H9 (cell line): Measurements from ENCODE around the gene EFCAB3. TPM values are rescaled to one million over a fixed set of nuclear protein-coding genes. Genes with fewer than 3 reads are reported as not detected.

ENCODE experiments used
- DNase-seq: peaks from one replicate; pipeline ENCODE4 v3.0.0-alpha.2; 2017
- H2AFZ ChIP-seq: one replicate; pipeline ENCODE4 v1.6.1; 2013; ENCODE audit warnings: mild to moderate bottlenecking, low read length, control low read depth, moderate library complexity
- H2AK5ac ChIP-seq: 2 replicates; pipeline ENCODE4 v1.6.1; 2013; ENCODE audit warnings: low read length, control low read depth, mixed read lengths; ENCODE audit not compliant: insufficient read length
- H2BK120ac ChIP-seq: one replicate; pipeline ENCODE4 v1.6.1; 2013; ENCODE audit warnings: low read depth, mild to moderate bottlenecking, low read length, control low read depth, inconsistent platforms; ENCODE audit not compliant: poor library complexity, severe bottlenecking
- H2BK12ac ChIP-seq: 2 replicates; pipeline ENCODE4 v1.6.1; 2013; ENCODE audit warnings: low read length, control low read depth, mixed read lengths, low read depth; ENCODE audit not compliant: insufficient read length
- H2BK15ac ChIP-seq: 2 replicates; pipeline ENCODE4 v1.6.1; 2013; ENCODE audit warnings: low read depth, low read length, control low read depth
- H2BK20ac ChIP-seq: one replicate; pipeline ENCODE4 v1.6.1; 2013; ENCODE audit warnings: low read depth, mild to moderate bottlenecking, low read length, control low read depth, inconsistent platforms; ENCODE audit not compliant: poor library complexity, severe bottlenecking
- H2BK5ac ChIP-seq: 2 replicates; pipeline ENCODE4 v1.6.1; 2013; ENCODE audit warnings: low read length, control low read depth, mixed read lengths; ENCODE audit not compliant: insufficient read length
- H3K14ac ChIP-seq: 2 replicates; pipeline ENCODE4 v1.6.1; 2013; ENCODE audit warnings: low read length, control low read depth; ENCODE audit not compliant: insufficient read depth
- H3K18ac ChIP-seq: 2 replicates; pipeline ENCODE4 v1.6.1; 2013; ENCODE audit warnings: low read depth, mild to moderate bottlenecking, mixed read lengths, low read length, control low read depth; ENCODE audit not compliant: insufficient read length
- H3K23ac ChIP-seq: 2 replicates; pipeline ENCODE4 v1.6.1; 2013; ENCODE audit warnings: low read length, control low read depth, mixed read lengths, low read depth; ENCODE audit not compliant: insufficient read length
- H3K23me2 ChIP-seq: 2 replicates; pipeline ENCODE4 v1.6.1; 2013; ENCODE audit warnings: low read depth, mild to moderate bottlenecking, mixed read lengths, low read length, control low read depth; ENCODE audit not compliant: insufficient read length, poor library complexity, severe bottlenecking
- H3K27ac ChIP-seq: 2 replicates; pipeline ENCODE4 v1.5.1; 2013; ENCODE audit warnings: low read length, control low read depth, mixed read lengths, low read depth; ENCODE audit not compliant: insufficient read length
- H3K27me3 ChIP-seq: 2 replicates; pipeline ENCODE4 v1.6.1; 2013; ENCODE audit warnings: low read length, control low read depth, inconsistent platforms; ENCODE audit not compliant: insufficient read depth
- H3K4ac ChIP-seq: 2 replicates; pipeline ENCODE4 v1.6.1; 2013; ENCODE audit warnings: low read depth, mild to moderate bottlenecking, control low read depth, inconsistent platforms, low read length, moderate library complexity
- H3K4me1 ChIP-seq: 2 replicates; pipeline ENCODE4 v1.6.1; 2013; ENCODE audit warnings: low read length, control low read depth, inconsistent platforms; ENCODE audit not compliant: insufficient read depth
- H3K4me2 ChIP-seq: 2 replicates; pipeline ENCODE4 v1.6.1; 2013; ENCODE audit warnings: low read length, control low read depth, mixed read lengths; ENCODE audit not compliant: insufficient read length, insufficient read depth
- H3K56ac ChIP-seq: 2 replicates; pipeline ENCODE4 v1.6.1; 2013; ENCODE audit warnings: low read depth, mild to moderate bottlenecking, mixed read lengths, low read length, control low read depth; ENCODE audit not compliant: insufficient read length
- H3K79me1 ChIP-seq: 2 replicates; pipeline ENCODE4 v1.6.1; 2013; ENCODE audit warnings: low read depth, mild to moderate bottlenecking, moderate library complexity, low read length, control low read depth, inconsistent platforms; ENCODE audit not compliant: insufficient read depth, poor library complexity, severe bottlenecking
- H3K79me2 ChIP-seq: 2 replicates; pipeline ENCODE4 v1.6.1; 2013; ENCODE audit warnings: low read length, control low read depth, inconsistent platforms; ENCODE audit not compliant: insufficient read depth
- H3K9ac ChIP-seq: 2 replicates; pipeline ENCODE4 v1.6.1; 2013; ENCODE audit warnings: low read length, control low read depth, mixed read lengths; ENCODE audit not compliant: insufficient read length; ENCODE audit errors: extremely low read depth
- H3K9me3 ChIP-seq: one replicate; pipeline ENCODE4 v1.6.1; 2013; ENCODE audit warnings: low read depth, low read length, inconsistent platforms; ENCODE audit not compliant: control insufficient read depth
- H3T11ph ChIP-seq: one replicate; pipeline ENCODE4 v1.6.1; 2013; ENCODE audit warnings: mild to moderate bottlenecking, low read length, control low read depth, inconsistent platforms
- H4K20me1 ChIP-seq: one replicate; pipeline ENCODE4 v1.6.1; 2013; ENCODE audit not compliant: control insufficient read depth, insufficient read length, insufficient read depth
- H4K5ac ChIP-seq: 2 replicates; pipeline ENCODE4 v1.6.1; 2013; ENCODE audit warnings: low read depth, mild to moderate bottlenecking, mixed read lengths, low read length, control low read depth; ENCODE audit not compliant: insufficient read length
- H4K8ac ChIP-seq: replicated peaks from 2 replicates; pipeline ENCODE4 v1.6.1; 2013; ENCODE audit warnings: low read length, control low read depth, mixed read lengths, low read depth; ENCODE audit not compliant: insufficient read length
- H4K91ac ChIP-seq: 2 replicates; pipeline ENCODE4 v1.6.1; 2013; ENCODE audit warnings: low read depth, mild to moderate bottlenecking, moderate library complexity, mixed read lengths, low read length, control low read depth; ENCODE audit not compliant: insufficient read length
- H3K27ac Mint-ChIP-seq, 3 experiments: 2 replicates in 2 of 3; 3 replicates in 1 of 3; pipeline ENCODE4 v1.8.0; 2020 to 2021; ENCODE audit warnings: mixed read lengths in 3 of 3, mild to moderate bottlenecking in 1 of 3, moderate library complexity in 1 of 3
- H3K27me3 Mint-ChIP-seq: 2 replicates; pipeline ENCODE4 v1.8.0; 2021; ENCODE audit warnings: low read depth, mild to moderate bottlenecking, moderate library complexity, mixed read lengths
- H3K36me3 Mint-ChIP-seq, 3 experiments: 2 replicates in 2 of 3; 3 replicates in 1 of 3; pipeline ENCODE4 v1.8.0; 2020 to 2021; ENCODE audit warnings: low read depth in 3 of 3, mixed read lengths in 3 of 3; ENCODE audit not compliant: insufficient read depth in 1 of 3
- H3K4me1 Mint-ChIP-seq, 2 experiments: 2 replicates each; pipeline ENCODE4 v1.8.0; 2020; ENCODE audit warnings: mixed read lengths in 2 of 2
- H3K4me3 Mint-ChIP-seq, 2 experiments: 2 replicates in 1 of 2; 3 replicates in 1 of 2; pipeline ENCODE4 v1.8.0; 2020 to 2021; ENCODE audit warnings: mild to moderate bottlenecking in 2 of 2, mixed read lengths in 2 of 2, moderate library complexity in 1 of 2
- H3K9me3 Mint-ChIP-seq, 2 experiments: 2 replicates in 1 of 2; 3 replicates in 1 of 2; pipeline ENCODE4 v1.8.0; 2020; ENCODE audit warnings: mild to moderate bottlenecking in 2 of 2, mixed read lengths in 2 of 2, moderate library complexity in 1 of 2
- whole genome bisulfite sequencing: extraction: QIAGEN DNeasy Blood & Tissue Kit; methylation state at CpG from one replicate; pipeline ENCODE4 v1.1.7; 2013; ENCODE audit warnings: missing lambda C conversion rate, low lambda C conversion rate, mixed read lengths; ENCODE audit not compliant: insufficient read length; ENCODE audit errors: extremely low coverage; 5-methylcytosine and 5-hydroxymethylcytosine counted together
- total RNA-seq: library from RNA; stranded (reverse); gene quantifications from 2 replicates; pipeline ENCODE4 v1.2.1, GENCODE V29; 2021
- TF ChIP-seq, protein P1 (sequence below): fragments of 200-600 bp; sonication (generic); conservative IDR thresholded peaks from 3 replicates; pipeline ENCODE4 v1.8.0; 2021; ENCODE audit warnings: antibody characterized with exemption, mild to moderate bottlenecking

The EFCAB3 gene
- total RNA-seq, 1 experiment from 2014 or later, result not detected

DNA sequence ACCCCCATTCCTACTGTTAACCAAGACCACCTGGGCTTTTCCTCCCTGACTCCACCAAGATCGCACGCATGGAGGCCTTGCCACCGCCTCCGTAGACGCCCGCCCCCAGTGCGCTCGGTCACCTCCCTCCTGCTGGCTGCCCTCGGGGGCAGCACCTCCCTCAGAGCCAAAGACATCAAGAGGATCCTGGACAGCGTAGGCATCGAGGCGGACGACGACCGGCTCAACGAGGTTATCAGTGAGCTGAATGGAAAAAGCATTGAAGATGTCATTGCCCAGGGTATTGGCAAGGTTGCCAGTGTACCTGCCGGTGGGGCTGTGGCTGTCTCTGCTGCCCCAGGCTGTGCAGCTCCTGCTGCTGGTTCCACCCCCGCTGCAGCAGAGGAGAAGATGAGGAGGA is 1.2 kb downstream of the EFCAB3 start:
- H3K79me1 ChIP-seq, result no peaks in the 10 kb centered on the region
- no peaks in the 10 kb centered on the region for H3K36me3 Mint-ChIP-seq

More for the DNA sequence above, 1.2 kb downstream of the EFCAB3 start:
- no peaks in the 10 kb centered on the region for H4K20me1 ChIP-seq
- no peak overlapping the region for H3K4ac ChIP-seq
- no peak overlapping the region for H2BK5ac ChIP-seq
- H3K79me2 ChIP-seq, result no peaks in the 10 kb centered on the region
- no peak overlapping the region for H2BK15ac ChIP-seq
- no peak overlapping the region for H3K23ac ChIP-seq
- no peak overlapping the region for H3K4me2 ChIP-seq
- H3K9me3 ChIP-seq, result no peaks in the 10 kb centered on the region
- TF ChIP-seq, protein P1, sequence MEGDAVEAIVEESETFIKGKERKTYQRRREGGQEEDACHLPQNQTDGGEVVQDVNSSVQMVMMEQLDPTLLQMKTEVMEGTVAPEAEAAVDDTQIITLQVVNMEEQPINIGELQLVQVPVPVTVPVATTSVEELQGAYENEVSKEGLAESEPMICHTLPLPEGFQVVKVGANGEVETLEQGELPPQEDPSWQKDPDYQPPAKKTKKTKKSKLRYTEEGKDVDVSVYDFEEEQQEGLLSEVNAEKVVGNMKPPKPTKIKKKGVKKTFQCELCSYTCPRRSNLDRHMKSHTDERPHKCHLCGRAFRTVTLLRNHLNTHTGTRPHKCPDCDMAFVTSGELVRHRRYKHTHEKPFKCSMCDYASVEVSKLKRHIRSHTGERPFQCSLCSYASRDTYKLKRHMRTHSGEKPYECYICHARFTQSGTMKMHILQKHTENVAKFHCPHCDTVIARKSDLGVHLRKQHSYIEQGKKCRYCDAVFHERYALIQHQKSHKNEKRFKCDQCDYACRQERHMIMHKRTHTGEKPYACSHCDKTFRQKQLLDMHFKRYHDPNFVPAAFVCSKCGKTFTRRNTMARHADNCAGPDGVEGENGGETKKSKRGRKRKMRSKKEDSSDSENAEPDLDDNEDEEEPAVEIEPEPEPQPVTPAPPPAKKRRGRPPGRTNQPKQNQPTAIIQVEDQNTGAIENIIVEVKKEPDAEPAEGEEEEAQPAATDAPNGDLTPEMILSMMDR, result no peak
- peaks cover 11% of the 10 kb centered on the region for H3K27me3 Mint-ChIP-seq
- no peak overlapping the region for H4K91ac ChIP-seq
- H3K18ac ChIP-seq, result no peak overlapping the region
- no peak overlapping the region for H3T11ph ChIP-seq
- no peaks in the 10 kb centered on the region for H3K27me3 ChIP-seq
- no peak overlapping the region for H3K4me3 Mint-ChIP-seq
- no peak overlapping the region for H3K14ac ChIP-seq
- no peaks in the 10 kb centered on the region for H3K4me1 Mint-ChIP-seq
- no peak overlapping the region for H2AFZ ChIP-seq
- WGBS, result no CpG with 5 or more reads among the region's 18 CpGs
- no peaks in the 10 kb centered on the region for H3K4me1 ChIP-seq
- no peak overlapping the region for H2BK20ac ChIP-seq
- no peak overlapping the region for H3K27ac Mint-ChIP-seq
- no peaks in the 10 kb centered on the region for H3K23me2 ChIP-seq
- H4K5ac ChIP-seq, result no peak overlapping the region
- H4K8ac ChIP-seq, result no peak overlapping the region
- H3K27ac ChIP-seq, result no peak overlapping the region
- no peaks in the 10 kb centered on the region for H3K9me3 Mint-ChIP-seq
- no peak overlapping the region for H3K56ac ChIP-seq
- no peak for DNase-seq
- no peak overlapping the region for H2AK5ac ChIP-seq
- no peak overlapping the region for H2BK12ac ChIP-seq
- H3K9ac ChIP-seq, result no peak overlapping the region
- no peak overlapping the region for H2BK120ac ChIP-seq
